MM.1S (cell line): ENCODE results near the gene POU4F1.

Experiments used
- DNase-seq: peaks from one replicate; pipeline ENCODE4 v3.0.0-alpha.2; 2015
- H2AFZ ChIP-seq: fragments of 300-600 bp; sonication (generic); 2 replicates; pipeline ENCODE4 v1.6.0; 2016; ENCODE audit warnings: antibody characterized with exemption, low read length
- H3F3A ChIP-seq: fragments of 300-600 bp; sonication (generic); 2 replicates; pipeline ENCODE4 v1.6.1; 2016; ENCODE audit warnings: mild to moderate bottlenecking, antibody characterized with exemption, low read length, moderate library complexity, mixed read lengths; ENCODE audit not compliant: insufficient read depth
- H3K27ac ChIP-seq: fragments of 300-600 bp; sonication (generic); 2 replicates; pipeline ENCODE4 v1.5.1; 2016; ENCODE audit warnings: mild to moderate bottlenecking, low read length
- H3K27me3 ChIP-seq: fragments of 300-600 bp; sonication (generic); replicated peaks from 2 replicates; pipeline ENCODE4 v1.6.0; 2016; ENCODE audit warnings: low read length; ENCODE audit not compliant: insufficient read depth
- H3K36me3 ChIP-seq: fragments of 300-600 bp; sonication (generic); replicated peaks from 2 replicates; pipeline ENCODE4 v1.6.1; 2016; ENCODE audit warnings: mild to moderate bottlenecking, low read length, mixed read lengths; ENCODE audit not compliant: insufficient read depth
- H3K4me1 ChIP-seq: fragments of 300-600 bp; sonication (generic); 2 replicates; pipeline ENCODE4 v1.6.1; 2016; ENCODE audit warnings: low read length, mixed read lengths
- H3K4me2 ChIP-seq: fragments of 300-600 bp; sonication (generic); 2 replicates; pipeline ENCODE4 v1.6.0; 2016; ENCODE audit warnings: low read depth, low read length
- H3K4me3 ChIP-seq: fragments of 300-600 bp; sonication (generic); 2 replicates; pipeline ENCODE4 v1.5.1; 2016; ENCODE audit warnings: low read length, mixed read lengths
- H3K79me2 ChIP-seq: fragments of 300-600 bp; sonication (generic); 2 replicates; pipeline ENCODE4 v1.6.1; 2016; ENCODE audit warnings: mixed run types, low read length, mixed read lengths
- H3K9ac ChIP-seq: fragments of 300-600 bp; sonication (generic); 2 replicates; pipeline ENCODE4 v1.6.1; 2016; ENCODE audit warnings: low read length, mixed read lengths
- H3K9me2 ChIP-seq: fragments of 300-600 bp; sonication (generic); replicated peaks from 2 replicates; pipeline ENCODE4 v1.6.1; 2016; ENCODE audit warnings: mild to moderate bottlenecking, low read length, mixed read lengths; ENCODE audit not compliant: insufficient read depth
- H3K9me3 ChIP-seq: fragments of 300-600 bp; sonication (generic); replicated peaks from 2 replicates; pipeline ENCODE4 v1.6.1; 2016; ENCODE audit warnings: mild to moderate bottlenecking, low read length, mixed read lengths; ENCODE audit not compliant: insufficient read depth
- H4K20me1 ChIP-seq: fragments of 300-600 bp; sonication (generic); 2 replicates; pipeline ENCODE4 v1.6.1; 2016; ENCODE audit warnings: mild to moderate bottlenecking, low read length, moderate library complexity, mixed read lengths; ENCODE audit not compliant: insufficient read depth
- CTCF ChIP-seq: fragments of 300-600 bp; sonication (generic); IDR thresholded peaks from 2 replicates; pipeline ENCODE4 v1.5.1; 2016; ENCODE audit warnings: antibody characterized with exemption, low read length, mixed read lengths
- EZH2 ChIP-seq: fragments of 300-600 bp; sonication (generic); optimal IDR thresholded peaks from 2 replicates; pipeline ENCODE3; 2017; ENCODE audit warnings: low read depth, mild to moderate bottlenecking, antibody characterized with exemption, low read length, mixed read lengths
- EZH2phosphoT487 ChIP-seq: fragments of 300-600 bp; sonication (generic); IDR thresholded peaks from 2 replicates; pipeline ENCODE4 v1.6.1; 2018; ENCODE audit warnings: antibody characterized with exemption, low read length

Gene POU4F1

GRCh38 chr13:78593652-78594455 lies 9.5 kb downstream of the POU4F1 start:
- Histone ChIP-seq H3K9me2 (no peaks in the 10 kb centered on the region), H3K27ac (no peak overlapping the region), H3K9me3 (no peaks in the 10 kb centered on the region), H3K4me3 (no peak overlapping the region), H3K27me3 (no peaks in the 10 kb centered on the region), H3K9ac (no peak overlapping the region), H2AFZ (no peak overlapping the region), H3F3A (no peaks in the 10 kb centered on the region), H3K4me2 (no peak overlapping the region), H3K79me2 (no peaks in the 10 kb centered on the region), H3K36me3 (no peaks in the 10 kb centered on the region), H4K20me1 (no peaks in the 10 kb centered on the region), H3K4me1 (no peaks in the 10 kb centered on the region)
- TF ChIP-seq EZH2phosphoT487 (no peak), EZH2 (no peak), CTCF (no peak)
- no peak for DNase-seq

GRCh38 chr13:78593129-78593528 lies 10.2 kb downstream of the POU4F1 start:
- no peak for DNase-seq
- Histone ChIP-seq H3K4me3 (no peak overlapping the region), H3K27me3 (no peaks in the 10 kb centered on the region), H3K9me2 (no peaks in the 10 kb centered on the region), H3K79me2 (no peaks in the 10 kb centered on the region), H3K9me3 (no peaks in the 10 kb centered on the region), H3K4me1 (no peaks in the 10 kb centered on the region), H3K4me2 (no peak overlapping the region), H3K9ac (no peak overlapping the region), H3K27ac (no peak overlapping the region), H3K36me3 (no peaks in the 10 kb centered on the region), H4K20me1 (no peaks in the 10 kb centered on the region), H2AFZ (no peak overlapping the region), H3F3A (no peaks in the 10 kb centered on the region)
- TF ChIP-seq CTCF, result no peak
- TF ChIP-seq EZH2phosphoT487, result no peak
- no peak for TF ChIP-seq EZH2

- Histone ChIP-seq H3K79me2 (no peaks in the 10 kb centered on the region), H3K27ac (no peak overlapping the region), H4K20me1 (no peaks in the 10 kb centered on the region), H3K9me2 (no peaks in the 10 kb centered on the region), H3K36me3 (no peaks in the 10 kb centered on the region), H2AFZ (no peak overlapping the region), H3K9me3 (no peaks in the 10 kb centered on the region), H3K27me3 (no peaks in the 10 kb centered on the region), H3K4me2 (no peak overlapping the region), H3F3A (no peaks in the 10 kb centered on the region), H3K4me1 (no peaks in the 10 kb centered on the region), H3K9ac (no peak overlapping the region), H3K4me3 (no peak overlapping the region)
- TF ChIP-seq EZH2 (no peak), EZH2phosphoT487 (no peak), CTCF (no peak)
- no peak for DNase-seq
Observed at GRCh38 chr13:78592584-78592983, 10.8 kb downstream of the POU4F1 start.
